ENCODE measurements around the gene SNN. TPM values are rescaled to one million over a fixed set of nuclear protein-coding genes. Genes with fewer than 3 reads are reported as not detected.

SNN gene
- total and polyA plus RNA-seq, 9 of the 15 experiments (the other 6 are each of a cell fraction or from before 2014, with no cell fraction given), result 0.07 to 2.9 (median 1.9) TPM

DNA sequence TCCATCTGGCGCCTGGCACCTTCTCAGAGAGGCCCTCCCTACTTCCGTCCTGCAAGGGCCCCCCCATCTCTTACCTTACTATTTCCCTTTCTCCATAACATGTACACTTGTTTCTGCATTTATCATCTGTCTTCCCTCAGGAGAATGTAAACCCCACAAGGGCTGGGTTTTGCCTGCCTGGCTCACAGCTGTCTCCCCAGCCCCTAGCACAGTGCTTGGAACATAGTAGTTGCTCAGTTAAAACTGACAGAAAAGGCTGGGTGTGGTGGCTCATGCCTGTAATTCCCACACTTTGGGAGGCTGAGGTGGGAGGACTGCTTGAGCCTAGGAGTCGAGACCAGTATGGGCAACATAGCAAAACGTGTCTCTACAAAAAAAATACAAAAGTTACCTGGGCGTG is 5.7 kb upstream of the SNN start (continued):
- TF ChIP-seq, protein P1, sequence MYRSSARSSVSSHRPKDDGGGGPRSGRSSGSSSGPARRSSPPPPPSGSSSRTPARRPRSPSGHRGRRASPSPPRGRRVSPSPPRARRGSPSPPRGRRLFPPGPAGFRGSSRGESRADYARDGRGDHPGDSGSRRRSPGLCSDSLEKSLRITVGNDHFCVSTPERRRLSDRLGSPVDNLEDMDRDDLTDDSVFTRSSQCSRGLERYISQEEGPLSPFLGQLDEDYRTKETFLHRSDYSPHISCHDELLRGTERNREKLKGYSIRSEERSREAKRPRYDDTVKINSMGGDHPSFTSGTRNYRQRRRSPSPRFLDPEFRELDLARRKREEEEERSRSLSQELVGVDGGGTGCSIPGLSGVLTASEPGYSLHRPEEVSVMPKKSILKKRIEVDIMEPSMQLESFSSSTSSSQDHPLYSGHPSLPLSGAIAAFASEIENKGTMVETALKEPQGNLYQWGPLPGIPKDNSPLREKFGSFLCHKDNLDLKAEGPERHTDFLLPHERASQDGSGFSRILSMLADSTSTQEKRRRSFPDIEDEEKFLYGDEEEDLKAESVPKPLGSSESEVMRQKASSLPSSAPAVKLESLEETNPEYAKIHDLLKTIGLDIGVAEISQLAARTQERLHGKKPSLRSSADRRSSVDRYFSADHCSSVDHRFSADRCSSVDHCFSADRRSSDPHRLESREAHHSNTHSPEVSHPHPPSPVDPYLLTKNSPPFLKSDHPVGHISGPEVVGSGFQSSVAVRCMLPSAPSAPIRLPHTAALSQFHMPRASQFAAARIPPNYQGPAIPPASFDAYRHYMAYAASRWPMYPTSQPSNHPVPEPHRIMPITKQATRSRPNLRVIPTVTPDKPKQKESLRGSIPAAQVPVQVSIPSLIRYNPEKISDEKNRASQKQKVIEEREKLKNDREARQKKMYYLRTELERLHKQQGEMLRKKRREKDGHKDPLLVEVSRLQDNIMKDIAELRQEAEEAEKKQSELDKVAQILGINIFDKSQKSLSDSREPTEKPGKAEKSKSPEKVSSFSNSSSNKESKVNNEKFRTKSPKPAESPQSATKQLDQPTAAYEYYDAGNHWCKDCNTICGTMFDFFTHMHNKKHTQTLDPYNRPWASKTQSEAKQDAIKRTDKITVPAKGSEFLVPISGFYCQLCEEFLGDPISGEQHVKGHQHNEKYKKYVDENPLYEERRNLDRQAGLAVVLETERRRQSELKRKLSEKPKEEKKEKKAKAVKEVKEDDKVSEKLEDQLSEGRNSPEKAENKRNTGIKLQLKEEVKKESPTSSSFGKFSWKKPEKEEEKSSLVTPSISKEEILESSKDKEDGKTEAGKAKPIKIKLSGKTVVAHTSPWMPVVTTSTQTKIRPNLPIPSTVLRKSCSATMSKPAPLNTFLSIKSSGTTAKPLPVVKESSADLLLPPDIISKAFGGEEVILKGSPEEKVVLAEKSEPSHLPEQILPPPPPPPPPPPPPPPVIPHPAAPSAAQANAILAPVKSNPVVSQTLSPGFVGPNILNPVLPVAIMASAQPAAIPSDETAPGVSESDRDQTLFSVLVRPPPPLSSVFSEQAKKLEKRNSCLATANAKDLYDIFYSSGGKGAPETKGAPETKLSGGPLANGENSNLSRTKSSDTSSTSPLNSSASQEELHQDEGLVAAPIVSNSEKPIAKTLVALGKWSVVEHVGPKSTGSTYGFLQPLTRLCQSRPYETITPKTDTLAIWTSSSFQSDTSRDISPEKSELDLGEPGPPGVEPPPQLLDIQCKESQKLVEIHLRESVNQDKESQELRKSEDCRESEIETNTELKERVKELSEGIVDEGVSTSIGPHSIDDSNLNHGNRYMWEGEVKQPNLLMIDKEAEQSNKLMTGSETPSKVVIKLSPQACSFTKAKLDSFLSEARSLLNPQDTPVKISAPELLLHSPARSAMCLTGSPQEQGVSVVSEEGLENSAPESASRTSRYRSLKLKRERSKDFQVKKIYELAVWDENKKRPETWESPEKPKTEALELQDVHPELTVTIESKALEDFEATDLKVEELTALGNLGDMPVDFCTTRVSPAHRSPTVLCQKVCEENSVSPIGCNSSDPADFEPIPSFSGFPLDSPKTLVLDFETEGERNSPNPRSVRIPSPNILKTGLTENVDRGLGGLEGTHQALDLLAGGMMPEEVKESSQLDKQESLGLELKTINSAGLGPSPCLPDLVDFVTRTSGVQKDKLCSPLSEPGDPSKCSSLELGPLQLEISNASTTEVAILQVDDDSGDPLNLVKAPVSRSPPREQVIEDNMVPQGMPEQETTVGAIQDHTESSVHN (IDR thresholded peaks at IDR 0.05; ENCODE audit: borderline replicate concordance in 1 of 2, low read depth in 1 of 2), result no peak
- TF ChIP-seq TAF9B (IDR thresholded peaks at IDR 0.05; ENCODE audit: partially characterized antibody) (no peak), MCM7 (IDR thresholded peaks at IDR 0.05) (no peak), GATAD2A (IDR thresholded peaks at IDR 0.05) (no peak), GABPB1 (CRISPR knock-in tag; IDR thresholded peaks at IDR 0.05) (no peak), ZBTB17 (CRISPR knock-in tag; IDR thresholded peaks at IDR 0.05) (no peak), ZNF696 (CRISPR knock-in tag; conservative IDR thresholded peaks at IDR 0.05) (no peak)
- TF ChIP-seq, protein P2, sequence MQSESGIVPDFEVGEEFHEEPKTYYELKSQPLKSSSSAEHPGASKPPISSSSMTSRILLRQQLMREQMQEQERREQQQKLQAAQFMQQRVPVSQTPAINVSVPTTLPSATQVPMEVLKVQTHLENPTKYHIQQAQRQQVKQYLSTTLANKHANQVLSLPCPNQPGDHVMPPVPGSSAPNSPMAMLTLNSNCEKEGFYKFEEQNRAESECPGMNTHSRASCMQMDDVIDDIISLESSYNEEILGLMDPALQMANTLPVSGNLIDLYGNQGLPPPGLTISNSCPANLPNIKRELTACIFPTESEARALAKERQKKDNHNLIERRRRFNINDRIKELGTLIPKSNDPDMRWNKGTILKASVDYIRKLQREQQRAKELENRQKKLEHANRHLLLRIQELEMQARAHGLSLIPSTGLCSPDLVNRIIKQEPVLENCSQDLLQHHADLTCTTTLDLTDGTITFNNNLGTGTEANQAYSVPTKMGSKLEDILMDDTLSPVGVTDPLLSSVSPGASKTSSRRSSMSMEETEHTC (IDR thresholded peaks at IDR 0.05), result no peak
- TF ChIP-seq, protein P3, sequence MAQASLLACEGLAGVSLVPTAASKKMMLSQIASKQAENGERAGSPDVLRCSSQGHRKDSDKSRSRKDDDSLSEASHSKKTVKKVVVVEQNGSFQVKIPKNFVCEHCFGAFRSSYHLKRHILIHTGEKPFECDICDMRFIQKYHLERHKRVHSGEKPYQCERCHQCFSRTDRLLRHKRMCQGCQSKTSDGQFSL (CRISPR knock-in tag; IDR thresholded peaks at IDR 0.05), result peak; percentile 58; the same call in 1 of the 2 replicates
- TF ChIP-seq, protein P3 (tag; IDR thresholded peaks at IDR 0.05), result no peak

Data from K562 (cell line).